Fibroblast of peridontal ligament (primary cell): ENCODE results near the gene RPS24.

Experiments
- DNase-seq: peaks from one replicate; pipeline ENCODE4 v3.0.0-alpha.2; 2010; ENCODE audit errors: extremely low read depth

The RPS24 gene

GRCh38 chr10:78028438-78029268, 5.0 kb upstream of the RPS24 start:
- peak; percentile 54 for DNase-seq

DNA sequence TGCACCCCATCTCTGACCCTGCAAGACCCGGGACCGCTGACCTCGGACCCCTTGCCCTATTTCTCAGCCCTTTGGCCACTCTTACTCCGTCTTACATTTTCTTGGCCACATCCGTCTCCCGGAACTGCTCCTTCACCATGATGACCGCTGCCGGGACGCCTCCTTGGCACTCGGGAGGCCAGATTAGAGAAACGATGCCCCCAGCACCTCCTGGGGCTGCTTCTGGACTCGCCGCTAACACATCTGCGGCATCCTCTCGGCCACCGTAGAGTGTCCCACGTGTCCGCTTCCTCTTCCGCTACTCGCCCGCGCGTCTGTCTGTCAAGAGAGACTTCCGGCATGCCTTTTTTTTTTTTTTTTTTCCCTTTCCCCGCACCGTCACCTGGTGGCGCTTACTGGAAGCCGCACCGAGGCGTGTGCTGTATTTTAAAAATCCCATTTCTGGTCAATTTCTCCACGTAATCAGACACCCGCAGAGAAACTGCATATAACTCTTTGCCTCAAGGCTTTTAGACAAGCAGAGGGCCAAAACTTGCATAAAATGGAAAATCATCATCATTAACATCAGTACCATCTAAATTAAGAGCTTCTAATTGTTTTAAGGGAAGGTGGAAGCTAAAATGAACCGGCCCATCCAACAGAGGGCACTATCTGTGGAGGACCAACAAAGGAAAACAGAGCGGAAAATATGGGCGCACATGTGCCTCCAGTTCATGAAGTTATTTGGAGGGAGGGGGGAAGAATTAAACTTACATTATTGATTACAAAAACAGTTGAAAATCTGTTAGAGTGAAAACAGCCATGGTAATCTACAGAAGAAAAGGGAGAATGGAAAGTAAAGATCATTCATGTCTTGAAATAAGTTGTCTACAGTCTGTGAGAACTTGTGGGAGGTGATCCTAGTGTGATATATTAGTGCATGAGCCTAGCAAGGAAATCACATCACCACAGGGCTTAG, 4.1 kb upstream of the RPS24 start, which contains the start of gene POLR3A:
POLR3A (minus strand) TSS at position 247 of the 958 bp plus-strand sequence; CDS start at position 139, 108 bp downstream.
- DNase-seq, result peak; percentile 98

DNA sequence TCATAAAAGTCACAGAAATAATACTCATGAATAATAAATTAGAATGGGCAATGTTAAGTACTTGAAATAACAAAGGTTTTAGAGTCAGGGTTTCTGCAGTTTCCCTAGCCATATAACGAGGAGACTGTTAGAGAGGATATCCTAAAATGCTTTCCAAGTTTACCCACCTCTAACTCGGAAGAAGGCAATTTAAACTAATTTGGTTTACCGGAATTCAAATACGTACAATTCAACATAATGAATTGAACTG, 351 bp upstream of the RPS24 start:
- no peak for DNase-seq

DNA sequence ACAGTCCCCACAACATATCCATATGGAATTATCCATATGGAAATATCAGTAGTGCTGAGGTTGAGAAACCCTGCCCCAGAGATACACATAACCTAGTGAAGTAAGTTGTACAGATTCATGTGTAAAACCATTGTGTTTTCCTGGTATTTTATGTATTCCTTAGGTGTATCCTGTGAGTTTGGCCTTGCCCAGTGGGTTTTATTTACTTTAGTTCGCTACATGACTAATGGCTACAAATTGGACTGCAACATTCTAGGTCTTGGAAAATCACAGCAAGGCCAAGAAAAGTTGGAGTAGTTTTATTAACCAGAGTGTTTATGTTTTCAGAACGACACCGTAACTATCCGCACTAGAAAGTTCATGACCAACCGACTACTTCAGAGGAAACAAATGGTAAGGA, 1.4 kb downstream of the RPS24 start:
- DNase-seq, result no peak

DNA sequence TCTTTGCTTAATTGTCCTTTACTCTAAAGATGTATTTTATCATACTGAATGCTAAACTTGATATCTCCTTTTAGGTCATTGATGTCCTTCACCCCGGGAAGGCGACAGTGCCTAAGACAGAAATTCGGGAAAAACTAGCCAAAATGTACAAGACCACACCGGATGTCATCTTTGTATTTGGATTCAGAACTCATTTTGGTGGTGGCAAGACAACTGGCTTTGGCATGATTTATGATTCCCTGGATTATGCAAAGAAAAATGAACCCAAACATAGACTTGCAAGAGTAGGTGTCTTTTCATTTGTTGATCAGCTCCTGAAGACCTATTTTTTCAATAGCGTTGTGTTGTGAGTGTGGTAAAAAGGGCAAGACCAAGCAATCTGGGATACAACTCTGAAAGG, 1.8 kb downstream of the RPS24 start:
- DNase-seq, result no peak

DNA sequence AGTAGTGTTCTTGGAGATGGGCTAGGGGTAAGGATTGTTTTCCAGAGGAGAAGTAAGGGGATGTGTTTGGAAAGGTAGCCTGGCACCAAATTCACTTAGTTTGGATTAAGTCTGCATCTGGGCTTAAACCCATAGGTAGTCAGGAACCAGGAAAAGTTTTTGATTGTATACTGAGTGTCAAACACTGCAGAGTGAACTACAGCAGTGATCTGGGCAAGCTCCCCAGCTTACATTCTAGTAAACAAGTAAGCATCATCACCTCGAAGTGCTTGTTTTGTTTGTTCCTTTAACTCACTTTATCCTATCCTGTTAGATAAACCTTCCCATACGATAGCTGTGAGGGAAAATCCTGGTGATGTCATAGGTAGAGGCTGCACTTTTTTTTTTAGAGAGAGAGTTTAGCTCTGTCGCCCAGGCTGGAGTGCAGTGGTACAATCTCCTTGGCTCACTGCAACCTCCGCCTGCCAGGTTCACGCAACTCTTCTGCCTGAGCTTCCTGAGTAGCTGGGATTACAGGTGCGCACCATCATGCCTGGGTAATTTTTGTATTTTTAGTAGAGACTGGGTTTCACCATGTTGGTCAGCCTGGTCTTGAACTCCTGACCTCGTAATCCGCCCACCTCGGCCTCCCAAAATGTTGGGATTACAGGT, 2.4 kb downstream of the RPS24 start:
- DNase-seq, result no peak

DNA sequence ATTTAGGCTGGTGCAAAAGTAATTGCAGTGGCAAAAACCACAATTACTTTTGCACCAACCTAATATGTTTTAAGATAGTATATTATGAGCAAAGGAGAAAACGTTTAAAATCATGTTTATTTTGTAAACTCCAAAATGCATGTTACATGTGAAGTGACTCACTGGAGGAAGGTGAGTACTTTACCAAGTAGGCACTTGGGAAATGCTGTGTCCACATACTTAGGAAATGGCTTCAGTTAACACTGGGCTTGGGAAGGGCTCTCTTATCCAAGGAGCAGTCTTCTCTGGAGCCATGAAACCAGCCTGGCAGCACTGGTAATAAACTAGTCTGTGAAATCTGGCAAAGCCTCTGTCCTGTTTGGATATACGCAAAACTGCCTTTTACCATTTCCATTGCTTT, 4.4 kb downstream of the RPS24 start:
- DNase-seq, result no peak

DNA sequence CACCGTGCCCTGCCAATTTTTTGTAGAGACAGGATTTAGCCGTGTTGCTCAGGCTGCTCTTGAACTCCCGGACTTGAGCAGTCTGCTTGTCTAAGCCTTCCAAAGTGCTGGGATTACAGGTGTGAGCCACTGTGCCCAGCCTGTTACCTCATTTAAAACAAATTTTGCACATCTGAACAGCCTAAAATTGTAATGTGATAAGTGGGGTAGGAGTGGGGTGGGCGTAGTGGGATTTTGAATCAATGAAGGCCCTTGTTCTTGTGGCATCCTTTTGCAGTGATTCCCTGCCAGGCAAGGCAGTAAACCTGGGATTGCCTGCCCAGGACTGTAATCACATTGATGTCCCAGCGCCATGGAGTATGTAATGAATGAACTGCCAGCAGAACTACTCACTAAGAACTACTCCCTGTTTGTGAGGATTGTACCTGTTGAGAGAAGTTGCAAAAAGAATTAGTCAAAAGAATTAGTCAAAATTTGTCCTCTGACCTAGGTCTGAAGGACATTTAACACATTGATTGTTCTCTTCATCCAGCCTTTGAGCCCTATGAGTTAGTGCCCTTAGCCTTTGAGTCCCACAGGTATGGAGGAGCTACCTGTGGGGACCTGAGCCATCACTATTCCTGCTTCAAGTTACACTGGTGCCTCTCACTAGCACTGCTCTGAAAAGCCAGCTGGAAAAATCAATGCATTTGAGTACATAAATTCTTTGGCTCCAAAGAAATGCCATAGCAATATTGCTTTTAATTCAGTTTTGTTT, 5.3 kb downstream of the RPS24 start:
- DNase-seq, result no peak

GRCh38 chr10:78039743-78040142, 6.1 kb downstream of the RPS24 start:
- no peak for DNase-seq

- DNase-seq, result no peak
These were observed 7.8 kb downstream of the RPS24 start for GRCh38 chr10:78041170-78042057.

- DNase-seq, result no peak
These were observed 8.5 kb downstream of the RPS24 start for GRCh38 chr10:78042058-78042751.

DNA sequence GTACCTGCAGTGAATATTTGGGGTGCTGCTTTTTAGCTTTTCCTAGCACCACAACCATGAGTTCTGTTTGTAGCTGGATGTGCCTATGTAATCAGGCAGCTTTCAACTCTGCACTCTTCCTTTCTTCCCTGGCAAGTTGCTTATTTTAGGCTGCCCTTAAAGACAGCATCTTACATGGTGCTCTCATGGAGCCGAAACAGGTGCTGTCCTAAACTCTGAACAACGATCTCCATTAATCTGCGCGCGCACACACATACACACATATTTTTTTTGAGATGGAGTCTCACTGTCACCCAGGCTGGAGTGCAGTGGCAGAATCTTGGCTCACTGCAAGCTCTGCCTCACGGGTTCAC, 9.1 kb downstream of the RPS24 start:
- DNase-seq, result no peak

- DNase-seq, result no peak
These were observed 10.5 kb downstream of the RPS24 start for GRCh38 chr10:78044179-78044578.

DNA sequence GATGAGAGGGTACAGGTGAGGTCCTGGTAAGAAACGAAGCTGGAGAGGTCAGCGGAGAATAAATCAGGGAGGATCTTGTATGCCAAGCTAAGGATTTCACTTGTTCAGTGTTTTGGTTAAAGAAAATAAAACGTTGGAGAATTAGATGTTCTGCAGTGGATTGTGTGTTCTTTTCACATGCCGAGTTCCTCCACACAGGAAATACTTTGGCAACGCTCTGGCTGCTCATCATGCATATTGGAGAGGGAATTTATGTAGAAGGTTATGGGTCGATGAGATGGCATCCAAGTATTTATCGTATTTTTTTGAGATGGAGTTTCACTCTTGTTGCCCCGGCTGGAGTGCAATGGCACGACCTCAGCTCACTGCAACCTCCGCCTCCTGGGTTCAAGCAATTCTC, 11.0 kb downstream of the RPS24 start:
- peak; percentile 63 for DNase-seq

DNA sequence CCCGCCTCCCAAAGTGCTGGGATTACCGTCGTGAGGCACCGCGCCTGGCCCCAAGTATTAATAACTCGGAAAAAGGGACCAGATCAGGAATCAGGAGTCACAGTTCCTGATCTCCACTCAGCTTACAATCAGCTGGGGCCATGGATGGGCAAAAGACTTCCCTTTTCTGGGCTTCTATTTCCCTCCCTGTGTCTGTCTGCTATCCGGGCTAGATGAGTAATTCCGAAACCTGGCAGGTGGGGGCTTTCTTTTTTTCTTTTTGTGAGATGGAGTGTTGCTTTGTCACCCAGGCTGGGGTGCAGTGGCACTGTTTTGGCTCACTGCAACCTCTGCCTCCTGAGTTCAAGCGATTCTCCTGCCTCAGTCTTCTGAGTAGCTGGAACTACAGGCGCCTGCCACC, 11.6 kb downstream of the RPS24 start:
- DNase-seq, result no peak

- DNase-seq, result no peak
These were observed 12.2 kb downstream of the RPS24 start for GRCh38 chr10:78045856-78046255.

GRCh38 chr10:78046711-78047269, 13.1 kb downstream of the RPS24 start:
- no peak for DNase-seq

DNA sequence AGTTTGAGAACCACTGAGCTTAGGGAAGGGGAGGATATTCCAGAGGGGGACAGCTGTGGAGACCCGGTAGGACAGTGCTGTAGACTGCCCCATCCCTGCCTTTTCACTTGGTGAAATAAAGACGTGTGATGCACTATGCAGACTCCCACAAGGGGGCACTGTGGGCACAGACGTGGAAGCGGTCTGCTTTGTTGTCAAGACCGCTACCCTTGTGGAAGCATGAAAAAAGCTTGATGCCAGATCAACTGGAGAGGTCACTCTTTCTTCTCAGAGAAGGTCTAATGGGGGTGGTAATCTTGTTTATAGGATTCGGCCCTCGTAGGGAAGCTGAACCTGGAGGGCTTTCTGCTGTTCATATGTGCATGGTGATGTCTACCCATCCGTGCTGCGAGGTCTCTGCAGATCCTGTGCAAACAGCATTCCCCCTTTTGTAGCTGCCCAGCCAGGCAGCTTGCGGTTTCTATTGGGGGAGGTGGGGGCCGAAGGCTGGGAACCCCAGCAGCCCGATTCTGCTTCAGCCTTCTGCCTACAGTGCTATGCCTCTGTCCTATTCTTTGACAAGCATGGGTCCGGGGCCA, 13.7 kb downstream of the RPS24 start:
- DNase-seq, result peak; percentile 91

- no peak for DNase-seq
These were observed 16.2 kb downstream of the RPS24 start for GRCh38 chr10:78049851-78050250.
